ENCODE results near the gene ELSPBP1.

- TF ChIP-seq POLR2A (IDR thresholded peaks at IDR 0.05) (no peak), CTCF (IDR thresholded peaks at IDR 0.05) (no peak), POLR2AphosphoS5 (IDR thresholded peaks at IDR 0.05) (no peak)
Measured at GRCh38 chr19:47994209-47994802, at the start of gene ELSPBP1.
